Stimulated activated CD4-positive, alpha-beta T cell treated with anti-CD3 and anti-CD28 coated beads, Interleukin-12 subunit alpha, Interleukin-12 subunit beta, amount 100 ng/mL, for 24 hours (primary cell): Measurements from ENCODE around the gene DPYSL4.
"Not testable (repeated sequence)": the region's sequence is repeated elsewhere in the genome, so short reads cannot be mapped to it uniquely, and the experiment has no call there.

Experiments used
- DNase-seq, 2 experiments: peaks; one replicate each; pipeline ENCODE4 v3.0.0-alpha.2; 2020; ENCODE audit warnings: low read depth in 2 of 2

DPYSL4 gene

DNA sequence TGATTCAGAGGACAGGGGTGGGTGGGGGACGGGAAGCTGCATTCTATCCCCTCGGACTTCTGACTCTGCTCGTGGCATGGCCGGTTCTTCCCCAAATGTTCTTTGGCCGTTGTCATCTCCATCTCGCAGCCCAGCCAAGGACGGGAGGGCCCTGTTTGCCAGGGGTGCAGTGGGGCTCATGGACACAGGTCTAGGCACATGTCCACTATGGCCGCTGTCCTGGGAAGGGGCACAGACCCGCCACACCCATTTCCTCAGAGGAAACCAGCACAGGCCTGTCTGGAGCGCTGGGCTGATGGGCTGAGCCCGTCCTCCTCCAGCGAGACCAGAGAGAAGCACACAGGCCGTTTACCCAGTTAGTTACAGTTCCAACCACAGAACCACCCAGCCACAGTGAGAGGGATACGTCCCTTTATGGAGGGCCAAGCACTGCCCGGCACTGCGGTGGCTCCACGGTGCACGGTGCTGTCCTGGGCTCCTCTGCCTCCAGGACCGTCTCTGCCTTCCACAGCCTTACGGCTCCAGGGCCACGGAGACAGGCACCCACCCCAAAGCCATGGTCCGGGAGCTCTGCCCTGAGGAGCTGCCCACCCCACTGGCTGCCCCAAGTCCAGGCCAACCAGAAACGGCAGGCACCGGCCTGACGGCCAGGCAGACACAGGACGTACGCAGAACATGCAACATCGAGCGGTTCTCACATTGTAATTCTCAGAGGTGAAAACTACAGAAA lies 20.2 kb downstream of the DPYSL4 start:
- DNase-seq: no peak

DNA sequence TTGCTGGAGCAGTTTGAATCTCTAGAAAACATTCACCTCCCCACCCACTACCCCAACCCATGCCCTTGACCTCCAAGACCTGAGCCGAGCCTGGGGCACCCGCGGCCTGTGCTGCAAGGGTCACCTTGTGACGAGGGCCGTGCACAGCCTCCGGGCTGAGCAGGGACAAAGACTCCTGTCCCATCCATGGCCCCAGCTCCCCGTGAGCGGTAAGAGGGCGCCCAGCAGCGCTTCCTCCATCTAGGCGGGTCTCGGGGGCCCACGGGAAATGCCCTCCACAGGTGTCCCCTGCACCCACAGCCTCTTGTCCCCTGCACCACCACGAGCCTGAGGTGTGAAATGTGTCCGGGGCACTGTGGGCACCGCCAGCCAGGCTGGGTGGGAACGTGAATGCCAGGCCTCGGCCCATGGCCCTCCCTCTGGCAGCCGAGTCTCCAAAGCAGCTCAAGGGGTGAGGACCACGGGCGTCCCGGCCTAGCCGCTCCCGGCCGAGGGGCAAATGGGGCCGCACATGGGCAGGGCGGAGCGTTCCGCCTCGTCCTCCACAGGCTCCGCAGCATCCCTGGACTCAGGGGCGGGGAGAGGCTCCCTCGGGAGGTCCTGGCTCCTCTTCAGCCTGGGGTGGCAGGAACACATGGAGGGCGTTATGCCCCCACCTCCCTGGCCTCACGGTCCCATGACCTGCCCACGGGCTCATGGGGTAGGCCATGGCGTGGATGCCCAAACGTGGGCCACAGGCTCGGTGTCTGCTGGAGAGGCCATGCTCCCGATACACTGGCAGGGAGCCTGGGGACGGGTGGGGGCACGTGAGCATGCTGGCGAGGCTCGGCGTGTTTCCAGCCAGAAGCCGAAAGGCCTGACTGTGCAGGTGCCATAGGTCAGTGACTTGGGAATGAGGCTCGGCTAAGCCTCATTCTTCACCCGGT lies 21.1 kb downstream of the DPYSL4 start:
- DNase-seq: no peak

DNA sequence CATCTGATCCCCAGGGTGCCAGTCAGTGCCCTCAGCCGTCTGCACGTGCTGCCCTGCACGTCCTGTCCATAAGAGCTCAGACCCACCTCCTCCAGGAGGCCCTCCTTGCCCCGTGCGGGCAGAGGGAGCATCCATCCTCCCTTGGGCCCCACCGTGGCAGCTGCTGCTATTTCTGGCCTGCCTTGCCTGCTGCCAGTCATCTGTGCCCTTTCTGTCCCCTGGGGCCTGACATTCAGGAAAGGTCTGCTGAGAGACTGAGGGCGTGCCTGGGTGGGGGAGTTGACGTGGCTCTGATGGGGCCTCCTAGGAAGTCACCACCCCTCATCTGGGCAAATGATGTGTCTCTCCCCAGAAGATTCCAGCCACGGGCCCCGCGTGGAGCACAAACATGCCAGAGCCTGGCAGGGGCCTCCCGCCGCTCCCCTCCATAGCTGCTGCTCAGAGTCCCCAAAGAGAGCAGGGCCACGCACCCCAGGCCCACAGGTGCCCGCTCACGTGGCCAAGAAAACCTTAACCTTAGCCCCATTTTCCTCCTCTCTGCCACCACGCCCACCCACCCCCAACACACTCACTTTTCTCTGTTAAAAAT lies 21.8 kb downstream of the DPYSL4 start:
- DNase-seq: no peak

DNA sequence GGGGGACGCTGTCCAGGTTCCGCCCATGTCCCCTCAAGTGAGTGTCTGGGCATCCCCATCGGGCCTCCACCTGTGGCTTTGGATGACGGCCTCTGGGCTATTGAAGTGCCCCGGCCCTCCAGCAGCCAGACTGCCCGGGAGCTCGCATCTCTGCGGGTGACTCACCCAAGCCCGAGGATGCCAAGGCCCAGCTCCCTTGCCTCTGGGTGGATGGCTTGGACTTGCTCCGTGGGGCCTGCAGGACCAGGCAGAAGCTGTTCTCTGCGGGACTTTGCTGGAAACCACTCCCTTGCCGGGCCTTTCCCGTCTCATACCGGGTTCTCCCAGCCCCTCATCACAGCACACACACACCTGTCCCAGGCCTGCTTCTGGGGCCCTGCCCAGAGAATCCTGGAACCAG lies 22.4 kb downstream of the DPYSL4 start:
- no peak for DNase-seq

DNA sequence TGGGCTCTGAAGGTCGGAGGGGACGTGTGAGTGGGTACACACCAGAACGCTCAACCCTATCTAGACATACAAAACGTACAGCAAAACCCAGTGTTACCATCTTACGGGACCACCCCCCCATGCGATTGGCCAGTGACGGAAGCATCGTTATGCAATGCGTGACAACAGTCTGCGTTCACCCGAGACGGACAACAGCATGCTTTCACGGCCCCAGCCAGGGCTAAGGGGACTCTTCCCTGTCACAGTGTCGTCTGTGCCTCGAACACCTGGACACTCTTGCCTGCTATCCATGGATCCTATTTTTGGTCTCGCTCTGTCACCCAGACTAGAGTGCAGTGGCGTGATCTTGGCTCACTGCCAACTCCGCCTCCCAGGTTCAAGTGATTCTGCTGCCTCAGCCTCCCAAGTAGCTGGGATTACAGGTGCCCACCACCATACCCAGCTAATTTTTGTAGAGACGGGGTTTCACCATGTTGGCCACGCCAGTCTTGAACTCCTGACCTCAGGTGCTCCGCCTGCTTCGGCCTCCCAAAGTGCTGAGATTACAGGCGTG lies 23.3 kb downstream of the DPYSL4 start:
- DNase-seq: no peak

DNA sequence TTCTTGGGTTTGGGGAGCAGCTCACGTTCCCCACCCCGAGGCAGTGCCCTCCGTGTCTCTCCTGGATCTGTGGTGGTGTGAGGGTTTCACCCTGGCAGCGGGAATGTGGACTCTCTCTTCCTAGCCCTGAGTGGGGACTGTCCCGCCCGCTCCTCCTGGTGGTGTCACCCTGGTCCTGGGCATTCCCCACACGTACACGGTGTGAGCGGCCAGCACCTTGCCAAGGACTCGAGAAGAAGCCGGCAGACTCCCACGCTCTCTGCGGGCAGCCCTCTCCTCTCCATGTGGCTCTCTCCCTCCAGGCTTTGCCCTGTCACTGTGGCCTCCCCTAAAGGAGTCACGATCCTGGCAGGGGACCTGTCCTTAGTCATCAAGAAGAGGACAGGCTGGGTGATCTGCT lies 24.0 kb downstream of the DPYSL4 start:
- DNase-seq: no peak

DNA sequence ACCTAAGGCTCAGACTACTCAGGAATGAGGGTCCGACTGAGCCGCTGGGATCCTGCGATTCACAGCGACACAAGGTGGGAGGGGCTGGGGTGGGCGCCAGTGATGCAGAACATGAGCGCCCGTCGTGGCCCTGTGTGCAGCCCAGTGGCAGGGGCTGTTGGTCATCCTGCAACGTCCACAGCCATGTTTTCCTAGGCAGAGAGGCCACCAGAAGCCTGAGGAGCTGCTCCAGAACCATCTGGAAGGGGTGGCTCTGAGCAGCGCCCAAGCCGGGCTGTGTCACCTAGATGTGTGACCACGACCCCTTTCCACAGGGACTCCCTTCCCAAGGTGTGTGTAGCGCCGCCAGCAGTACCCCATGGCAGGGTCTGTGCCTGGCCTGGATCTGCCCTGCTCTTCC lies 24.5 kb downstream of the DPYSL4 start:
- no peak for DNase-seq

DNA sequence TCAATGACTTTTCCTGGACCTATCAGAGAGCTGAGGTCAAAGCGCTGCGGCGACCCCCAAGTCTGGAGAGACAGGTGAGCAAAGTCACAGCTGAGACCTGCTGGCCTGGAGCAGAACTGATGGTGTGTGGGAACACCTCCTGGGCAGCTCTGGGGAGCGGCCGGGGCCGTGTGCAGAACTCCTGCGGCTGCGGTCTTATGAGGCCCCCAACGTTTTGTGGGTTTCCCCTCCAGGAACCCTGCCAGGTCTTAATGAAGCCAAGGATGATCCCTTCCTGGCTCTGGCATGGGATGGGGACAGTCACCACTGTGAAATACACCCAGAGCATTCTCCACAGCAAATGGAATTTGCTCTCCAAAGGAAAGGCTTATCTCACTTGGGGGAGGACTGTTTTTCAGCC lies 26.1 kb downstream of the DPYSL4 start:
- DNase-seq: no peak

DNA sequence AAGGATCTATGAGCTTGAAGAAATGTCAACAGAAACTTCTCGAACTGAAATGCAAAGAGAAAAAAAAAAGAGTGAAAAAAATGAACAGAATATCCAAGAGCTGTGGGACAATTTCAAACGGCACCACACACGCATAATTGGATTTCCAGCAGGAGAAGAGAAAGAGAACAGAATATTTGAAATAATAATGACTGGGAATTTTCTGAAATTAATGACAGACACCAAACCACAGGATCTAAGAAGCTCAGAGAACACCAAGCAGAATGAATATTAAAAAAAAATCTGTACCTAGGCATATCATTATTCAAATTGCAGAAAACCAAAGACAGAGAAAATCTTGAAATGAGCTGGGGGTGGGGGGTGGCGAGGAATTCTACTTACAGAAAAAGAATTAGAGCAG lies 27.2 kb downstream of the DPYSL4 start:
- DNase-seq: no peak

DNA sequence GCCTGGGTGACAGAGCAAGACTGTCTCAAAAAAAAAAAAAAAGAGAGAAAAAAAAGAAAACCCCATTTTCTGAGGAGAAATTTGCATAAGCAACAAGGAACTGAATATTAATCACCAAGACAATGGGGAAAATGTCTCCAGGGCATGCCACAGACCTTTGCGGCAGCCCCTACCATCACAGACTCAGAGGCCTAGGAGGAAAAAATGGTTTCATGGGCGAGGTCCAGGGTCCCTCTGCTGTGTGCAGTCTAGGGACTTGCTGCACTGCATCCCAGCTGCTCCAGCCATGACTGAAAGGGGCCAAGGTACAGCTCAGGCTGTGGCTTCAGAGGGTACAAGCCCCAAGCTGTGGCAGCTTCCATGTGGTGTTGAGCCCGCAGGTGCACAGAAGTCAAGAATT lies 29.7 kb downstream of the DPYSL4 start:
- not testable (repeated sequence) for DNase-seq

DNA sequence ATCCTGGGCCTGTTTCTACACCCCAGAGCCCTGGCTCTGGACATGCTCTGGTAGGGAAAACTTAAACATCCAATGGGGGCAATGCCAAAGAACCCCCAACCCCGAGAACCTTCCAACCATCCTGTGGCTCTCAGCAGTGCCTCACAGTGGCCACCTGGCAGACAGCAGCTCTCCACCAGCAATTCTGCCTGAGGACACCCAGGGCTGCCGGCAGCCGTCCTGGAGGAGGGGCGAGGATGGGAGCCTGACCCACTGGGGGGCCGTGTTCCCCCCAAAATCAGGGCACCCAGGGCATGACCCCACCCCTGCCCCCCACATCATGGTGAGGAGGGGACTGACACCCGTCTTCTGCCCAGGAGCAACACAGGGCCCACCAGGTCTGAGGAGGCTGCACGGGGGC lies 32.7 kb downstream of the DPYSL4 start:
- no peak for DNase-seq

DNA sequence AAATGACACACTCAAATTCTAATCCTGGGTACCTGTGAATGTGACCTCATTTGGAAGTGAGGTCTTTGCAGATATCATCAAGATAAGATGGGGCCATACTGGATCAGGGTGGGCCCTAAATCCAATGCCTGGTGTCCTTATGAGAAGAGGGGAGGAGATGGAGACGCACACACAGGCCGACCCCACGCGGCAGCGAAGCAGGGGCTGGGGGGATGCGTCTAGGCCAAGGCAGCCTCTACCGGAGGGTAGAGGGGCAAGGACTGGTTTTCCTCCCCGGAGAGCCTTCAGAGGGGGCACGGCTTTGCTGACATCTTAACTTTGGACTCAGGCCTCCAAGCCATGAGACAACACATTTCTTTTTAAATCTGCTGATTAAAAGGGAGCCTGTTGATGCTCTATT lies 33.3 kb downstream of the DPYSL4 start:
- no peak for DNase-seq

DNA sequence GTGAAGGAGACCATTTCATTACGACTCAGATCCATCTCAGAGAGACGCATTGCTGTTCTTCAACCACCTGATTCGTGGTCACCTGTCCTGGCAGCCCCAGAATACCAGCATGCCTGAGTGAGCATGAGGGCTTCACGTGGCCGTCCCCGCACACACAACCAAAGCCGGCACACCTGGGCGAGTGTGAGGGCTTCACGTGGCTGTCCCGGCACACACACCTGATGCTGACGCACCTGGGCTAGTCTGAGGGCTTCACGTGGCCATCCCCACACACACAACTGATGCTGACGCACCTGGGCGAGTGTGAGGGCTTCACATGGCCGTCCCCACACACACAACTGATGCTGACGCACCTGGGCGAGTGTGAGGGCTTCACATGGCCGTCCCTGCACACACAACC lies 34.2 kb downstream of the DPYSL4 start:
- DNase-seq: not testable (repeated sequence)

DNA sequence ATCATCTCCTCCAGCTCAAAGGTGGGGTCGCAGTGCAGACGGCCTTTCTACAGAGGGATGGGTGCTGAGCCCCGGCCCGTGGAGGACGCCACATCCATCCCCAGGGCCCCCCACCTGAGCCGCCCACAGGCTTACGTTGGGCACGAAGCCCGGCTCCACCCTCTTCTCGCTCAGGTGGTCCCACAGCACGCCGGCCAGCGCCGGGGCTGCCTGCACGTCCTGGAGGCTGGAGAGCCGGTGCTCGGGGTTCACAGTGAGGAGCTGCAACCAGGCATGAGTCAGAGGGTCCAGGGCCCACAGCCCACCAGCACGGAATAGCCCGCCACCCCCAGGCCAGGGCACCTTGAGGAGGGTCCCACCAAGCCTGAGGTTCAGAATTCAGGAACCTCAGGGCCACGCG lies 36.0 kb downstream of the DPYSL4 start:
- DNase-seq: no peak

DNA sequence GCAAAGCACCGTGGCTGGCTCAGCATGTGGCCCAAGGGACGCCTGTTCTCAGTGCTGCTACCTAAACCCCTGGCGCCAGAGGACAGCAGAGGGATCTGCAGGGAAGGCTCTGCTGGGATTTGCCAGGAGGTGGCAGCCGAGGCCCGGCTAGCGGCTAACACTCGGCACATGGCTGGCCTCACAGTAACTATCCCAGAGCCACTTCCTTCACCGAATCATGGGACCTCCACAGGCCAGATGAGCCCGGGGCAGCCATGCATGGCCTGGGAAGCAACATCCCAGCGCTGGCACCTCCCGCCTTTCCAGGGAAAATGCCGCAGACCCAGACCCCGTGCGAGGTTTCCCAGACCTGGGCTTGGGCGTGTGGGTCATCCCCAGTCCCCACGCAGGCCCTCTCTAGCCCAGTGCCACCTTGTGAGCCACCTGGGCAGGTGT lies 36.4 kb downstream of the DPYSL4 start:
- peak; percentile 33 to 62 for DNase-seq

DNA sequence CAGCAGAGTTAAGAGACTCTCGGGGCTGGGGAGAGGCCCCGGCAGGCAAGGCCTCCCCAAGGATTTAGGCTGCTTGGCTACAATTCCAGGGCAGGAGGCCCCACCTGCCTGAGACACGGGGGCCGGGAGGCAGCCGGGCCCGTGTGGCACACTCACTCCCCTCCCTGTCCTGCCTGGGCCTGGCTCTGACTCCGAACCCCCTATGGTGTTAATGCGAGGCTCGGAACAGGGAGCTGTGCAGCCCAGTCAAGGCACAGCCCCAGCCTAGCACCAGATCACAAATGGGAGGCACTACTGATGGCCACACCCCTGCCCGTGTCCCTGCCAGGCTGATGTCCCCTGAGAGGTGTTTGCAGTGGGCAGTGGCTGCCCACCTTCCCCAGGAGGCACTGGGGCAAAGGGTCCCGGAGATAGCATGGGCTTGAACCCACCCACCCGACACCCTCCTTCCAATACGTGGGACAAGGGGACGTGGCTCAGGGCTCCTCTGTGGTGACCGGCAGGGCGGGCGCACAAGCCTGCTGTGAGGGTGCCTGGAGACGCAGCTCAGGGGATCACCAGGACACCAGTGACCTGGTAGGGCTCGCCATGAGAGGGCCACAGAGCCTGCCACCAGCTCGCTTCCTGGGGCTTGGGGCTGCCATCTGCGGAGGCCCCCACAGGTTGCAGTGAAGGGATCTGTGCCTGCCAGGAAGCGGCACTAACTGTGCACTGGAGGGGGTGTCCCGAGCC lies 37.0 kb downstream of the DPYSL4 start:
- DNase-seq: no peak

DNA sequence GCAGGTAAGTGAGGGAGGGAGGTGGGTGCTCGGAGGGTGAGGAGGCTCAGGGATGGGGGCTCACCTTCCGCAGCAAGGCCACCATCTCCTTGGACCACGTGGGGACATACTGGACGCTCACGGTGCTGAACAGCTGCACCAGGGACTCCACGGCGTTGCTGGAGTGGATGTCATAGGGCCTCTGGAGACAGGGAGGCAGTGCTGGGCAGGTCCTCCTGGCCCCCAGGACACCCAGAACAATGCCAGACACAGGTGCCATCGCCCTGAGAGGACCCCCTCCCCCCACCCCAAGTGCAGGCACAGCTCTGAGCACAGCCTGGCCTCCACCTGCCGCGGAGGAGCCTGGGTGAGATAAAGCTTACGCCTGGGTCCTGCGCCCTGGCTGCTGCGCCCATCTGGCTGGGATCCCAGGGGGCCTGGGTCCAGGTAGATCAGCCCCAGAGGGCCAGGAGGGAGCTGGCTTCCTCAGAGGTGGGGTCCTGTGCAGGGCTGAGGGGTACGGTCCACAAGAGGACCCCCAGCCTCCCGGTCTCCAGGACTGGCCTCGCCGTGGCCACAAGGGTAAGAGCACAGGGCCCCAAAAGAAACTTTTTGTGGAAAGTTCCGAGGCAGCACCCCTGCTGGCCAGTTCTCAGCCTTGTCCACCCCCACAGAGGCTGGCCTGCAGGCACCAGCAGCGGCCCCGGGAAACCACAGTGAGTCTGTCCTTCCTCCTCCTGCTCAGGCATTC lies 37.8 kb downstream of the DPYSL4 start:
- no peak for DNase-seq

DNA sequence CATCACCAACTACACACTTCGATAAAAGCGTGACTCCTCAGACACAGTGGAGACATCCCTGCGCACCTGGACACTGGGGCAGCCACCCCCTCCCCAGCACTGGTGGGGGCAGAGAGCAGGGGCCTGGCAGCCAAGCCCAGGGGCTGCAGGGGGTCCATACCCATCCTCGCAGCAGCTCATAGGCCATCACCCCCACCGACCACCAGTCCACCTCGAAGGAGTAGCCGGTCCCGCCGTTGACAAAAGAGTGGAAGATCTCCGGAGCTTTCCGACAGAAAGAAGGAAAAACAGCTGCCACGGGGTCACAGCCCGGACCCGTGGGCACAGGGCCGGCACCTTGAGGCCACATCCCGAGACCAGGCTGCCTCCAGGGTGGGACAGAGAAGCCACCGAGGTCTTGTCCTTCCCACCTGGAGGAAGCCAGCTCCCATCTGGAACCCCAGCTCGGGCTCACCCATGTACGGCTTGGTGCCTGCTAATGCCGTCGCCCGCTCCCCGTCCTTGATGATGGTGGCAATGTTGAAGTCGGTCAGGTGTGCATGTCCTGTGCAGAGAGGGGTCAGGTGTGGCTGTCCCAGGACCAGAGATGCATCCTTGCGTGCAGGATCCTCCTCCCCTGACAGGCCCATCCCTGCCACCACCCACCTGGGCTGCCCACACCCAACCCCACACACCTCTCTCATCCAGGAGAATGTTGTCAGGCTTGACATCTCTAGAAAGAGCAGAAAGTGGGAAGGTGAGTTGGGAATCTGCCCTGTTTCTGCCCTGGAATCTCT lies 38.5 kb downstream of the DPYSL4 start:
- no peak for DNase-seq

DNA sequence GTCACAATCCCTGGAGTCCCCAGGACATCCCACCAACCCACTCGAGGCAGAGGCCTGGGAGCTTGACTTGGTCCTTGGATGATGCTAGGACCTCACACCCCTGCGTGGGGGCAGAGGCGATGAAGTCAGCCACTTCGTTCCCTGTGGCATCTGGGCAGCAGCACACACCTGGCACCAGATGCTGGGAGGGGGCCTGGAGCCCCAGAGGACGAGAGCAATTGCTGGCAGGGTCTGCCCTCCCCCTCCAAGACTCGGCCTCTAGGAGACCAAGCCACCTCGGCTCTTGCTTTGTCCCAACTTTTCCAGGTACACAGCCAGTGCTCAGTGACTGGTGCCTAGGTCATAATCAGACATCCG lies 39.1 kb downstream of the DPYSL4 start:
- DNase-seq: no peak
